Measurements from ENCODE around the gene MYOM3.
A peak's percentile ranks its signal among the peaks of the same experiment; 100 is the strongest.

GRCh38 chr1:24127801-24128363 is 15.9 kb upstream of the MYOM3 start:
- no peak for TF ChIP-seq ZBTB7A (IDR thresholded peaks at IDR 0.05; ENCODE audit: low read depth)
- peak; percentile 56 for TF ChIP-seq REST (IDR thresholded peaks at IDR 0.05; ENCODE audit: low read depth)
- TF ChIP-seq TAF1 (IDR thresholded peaks at IDR 0.05; ENCODE audit: low read depth): no peak
- no peak for TF ChIP-seq USF1 (IDR thresholded peaks at IDR 0.05)
- no peak for TF ChIP-seq CEBPB (IDR thresholded peaks at IDR 0.05)
- no peak for TF ChIP-seq EGR1 (IDR thresholded peaks at IDR 0.05)
- TF ChIP-seq MAX (IDR thresholded peaks at IDR 0.05): no peak
- no peak for TF ChIP-seq FOXM1 (IDR thresholded peaks at IDR 0.05; ENCODE audit: borderline replicate concordance, low read depth)
- no peak for TF ChIP-seq RAD21 (IDR thresholded peaks at IDR 0.05; ENCODE audit: low read depth)

Measured in Ishikawa (cell line).